ENCODE results near the gene NACC1. TPM values are rescaled to one million over a fixed set of nuclear protein-coding genes. Genes with fewer than 3 reads are reported as not detected.
A peak's percentile ranks its signal among the peaks of the same experiment; 100 is the strongest.
"Not testable (repeated sequence)": the region's sequence is repeated elsewhere in the genome, so short reads cannot be mapped to it uniquely, and the experiment has no call there.

Gene NACC1
- total RNA-seq, 1 donor: 53.9 TPM

DNA sequence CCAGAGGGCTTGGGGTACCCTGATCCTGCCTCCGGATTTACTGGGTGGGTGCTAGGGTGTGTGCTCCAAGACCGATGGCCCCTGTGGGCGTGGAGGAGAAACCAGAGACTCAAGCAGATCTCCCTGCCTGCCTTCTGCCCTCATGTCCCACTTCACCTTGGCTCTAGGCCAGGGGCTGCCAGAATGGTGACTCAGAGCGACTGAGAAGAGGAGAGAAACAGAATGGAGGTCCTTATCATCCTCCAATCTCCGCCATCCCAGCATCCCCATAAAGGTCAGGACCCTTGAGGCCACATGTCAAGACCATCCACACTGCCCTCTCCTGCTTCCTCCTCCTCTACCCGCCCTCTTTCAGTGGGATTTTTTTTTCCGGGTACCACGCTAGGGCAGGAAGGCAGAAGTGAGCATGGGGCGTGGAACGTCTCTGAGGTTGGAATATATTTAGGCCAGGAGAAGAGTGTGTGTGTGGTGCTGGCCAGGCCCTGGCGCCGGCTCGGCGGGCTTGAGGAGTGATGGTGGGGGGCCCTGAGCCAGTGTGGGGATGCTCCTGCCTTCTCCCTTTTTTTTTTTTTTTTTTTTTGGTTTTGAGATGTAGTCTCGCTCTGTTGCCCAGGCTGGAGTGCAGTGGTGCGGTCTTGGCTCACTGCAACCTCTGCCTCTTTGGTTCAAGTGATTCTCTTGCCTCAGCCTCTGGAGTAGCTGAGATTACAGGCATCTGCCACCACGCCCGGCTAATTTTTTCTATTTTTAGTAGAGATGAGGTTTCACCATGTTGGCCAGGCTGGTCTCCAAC, 54.5 kb downstream of the NACC1 start:
- Histone ChIP-seq H3K9me3 (ENCODE audit: low read depth, low read length) (no peaks in the 10 kb centered on the region), H2AFZ (ENCODE audit: low read length) (peak overlapping the region; percentile 85), H3K4me1 (ENCODE audit: insufficient read depth, low read length) (peaks cover 39% of the 10 kb centered on the region), H3K27ac (ENCODE audit: low read depth, low read length) (peak overlapping the region; percentile 74), H3K4me2 (ENCODE audit: insufficient read depth, low read length) (peak overlapping the region; percentile 46), H3K36me3 (ENCODE audit: insufficient read depth, low read length) (no peaks in the 10 kb centered on the region), H3K27me3 (ENCODE audit: insufficient read depth, low read length) (no peaks in the 10 kb centered on the region), H3K4me3 (ENCODE audit: insufficient read depth, low read length) (no peak overlapping the region), H3K79me2 (ENCODE audit: insufficient read depth, low read length) (no peaks in the 10 kb centered on the region), H4K20me1 (ENCODE audit: insufficient read depth, low read length) (no peaks in the 10 kb centered on the region)
- DNase-seq (ENCODE audit: insufficient read length, low spot score, missing footprints): peak; percentile 92
- TF ChIP-seq, protein P1, sequence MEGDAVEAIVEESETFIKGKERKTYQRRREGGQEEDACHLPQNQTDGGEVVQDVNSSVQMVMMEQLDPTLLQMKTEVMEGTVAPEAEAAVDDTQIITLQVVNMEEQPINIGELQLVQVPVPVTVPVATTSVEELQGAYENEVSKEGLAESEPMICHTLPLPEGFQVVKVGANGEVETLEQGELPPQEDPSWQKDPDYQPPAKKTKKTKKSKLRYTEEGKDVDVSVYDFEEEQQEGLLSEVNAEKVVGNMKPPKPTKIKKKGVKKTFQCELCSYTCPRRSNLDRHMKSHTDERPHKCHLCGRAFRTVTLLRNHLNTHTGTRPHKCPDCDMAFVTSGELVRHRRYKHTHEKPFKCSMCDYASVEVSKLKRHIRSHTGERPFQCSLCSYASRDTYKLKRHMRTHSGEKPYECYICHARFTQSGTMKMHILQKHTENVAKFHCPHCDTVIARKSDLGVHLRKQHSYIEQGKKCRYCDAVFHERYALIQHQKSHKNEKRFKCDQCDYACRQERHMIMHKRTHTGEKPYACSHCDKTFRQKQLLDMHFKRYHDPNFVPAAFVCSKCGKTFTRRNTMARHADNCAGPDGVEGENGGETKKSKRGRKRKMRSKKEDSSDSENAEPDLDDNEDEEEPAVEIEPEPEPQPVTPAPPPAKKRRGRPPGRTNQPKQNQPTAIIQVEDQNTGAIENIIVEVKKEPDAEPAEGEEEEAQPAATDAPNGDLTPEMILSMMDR (IDR thresholded peaks at IDR 0.05; ENCODE audit: extremely low read depth, low read depth, low read length): no peak

DNA sequence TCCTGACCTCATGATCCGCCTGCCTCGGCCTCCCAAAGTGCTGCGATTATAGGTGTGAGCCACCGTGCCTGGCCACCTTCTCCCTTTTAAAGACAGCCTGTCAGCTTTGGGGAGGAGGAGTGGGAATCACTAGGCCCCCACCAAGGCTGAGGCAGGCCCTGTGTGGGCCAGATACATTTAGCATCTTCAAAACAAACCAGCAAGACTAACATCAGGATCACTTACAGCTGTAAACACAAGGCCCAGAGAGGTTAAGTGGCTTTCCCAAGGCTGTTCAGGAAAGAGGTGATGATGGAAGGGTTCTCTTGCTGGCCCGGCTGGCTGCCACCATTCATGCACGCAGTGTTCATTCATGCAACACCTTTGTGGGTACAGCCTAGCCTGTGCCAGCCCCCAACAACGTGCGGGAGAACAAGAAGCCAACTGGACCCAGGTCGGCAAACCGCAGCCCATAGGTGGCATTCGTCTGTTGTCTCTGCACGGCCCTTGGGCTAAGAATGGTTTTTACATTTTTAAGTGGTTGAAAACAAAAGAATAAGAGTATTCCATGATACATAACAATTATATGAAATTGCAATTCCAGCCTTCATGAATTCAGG, 55.2 kb downstream of the NACC1 start:
- H3K27ac ChIP-seq (ENCODE audit: low read depth, low read length): peak overlapping the region; percentile 74
- no peak overlapping the region for H3K4me2 ChIP-seq (ENCODE audit: insufficient read depth, low read length)
- peaks cover 32% of the 10 kb centered on the region for H3K4me1 ChIP-seq (ENCODE audit: insufficient read depth, low read length)
- H3K4me3 ChIP-seq (ENCODE audit: insufficient read depth, low read length): no peak overlapping the region
- H3K36me3 ChIP-seq (ENCODE audit: insufficient read depth, low read length): no peaks in the 10 kb centered on the region
- TF ChIP-seq, protein P1 (IDR thresholded peaks at IDR 0.05; ENCODE audit: extremely low read depth, low read depth, low read length): no peak
- H3K79me2 ChIP-seq (ENCODE audit: insufficient read depth, low read length): no peaks in the 10 kb centered on the region
- H3K9me3 ChIP-seq (ENCODE audit: low read depth, low read length): no peaks in the 10 kb centered on the region
- peak; percentile 45 for DNase-seq (ENCODE audit: insufficient read length, low spot score, missing footprints)
- H4K20me1 ChIP-seq (ENCODE audit: insufficient read depth, low read length): no peaks in the 10 kb centered on the region
- peak overlapping the region; percentile 51 for H2AFZ ChIP-seq (ENCODE audit: low read length)
- no peaks in the 10 kb centered on the region for H3K27me3 ChIP-seq (ENCODE audit: insufficient read depth, low read length)

DNA sequence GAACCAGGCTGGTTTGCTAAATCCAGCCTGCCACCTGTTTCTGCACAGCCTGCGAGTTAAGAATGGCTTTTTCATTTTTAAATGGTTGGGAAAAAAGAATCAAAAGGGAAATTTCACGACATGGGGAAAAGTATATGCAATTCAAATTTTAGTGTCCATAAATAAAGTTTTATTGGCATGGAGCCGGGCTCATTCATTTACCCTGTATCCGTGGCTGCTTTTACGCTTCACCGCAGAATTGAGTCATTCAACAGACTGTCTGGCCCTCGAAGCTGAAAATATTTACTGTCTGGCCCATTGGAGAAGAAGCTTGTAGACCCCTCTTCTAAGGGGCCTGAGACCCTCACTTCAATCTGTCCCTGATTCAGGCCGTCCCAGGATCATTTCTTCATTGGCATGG, 58.3 kb downstream of the NACC1 start:
- Histone ChIP-seq H4K20me1 (ENCODE audit: insufficient read depth, low read length) (no peaks in the 10 kb centered on the region), H3K27me3 (ENCODE audit: insufficient read depth, low read length) (no peaks in the 10 kb centered on the region), H3K36me3 (ENCODE audit: insufficient read depth, low read length) (no peaks in the 10 kb centered on the region), H3K4me1 (ENCODE audit: insufficient read depth, low read length) (peaks cover 22% of the 10 kb centered on the region), H3K4me3 (ENCODE audit: insufficient read depth, low read length) (no peak overlapping the region), H3K4me2 (ENCODE audit: insufficient read depth, low read length) (peak overlapping the region; percentile 33), H3K27ac (ENCODE audit: low read depth, low read length) (no peak overlapping the region), H3K9me3 (ENCODE audit: low read depth, low read length) (no peaks in the 10 kb centered on the region), H2AFZ (ENCODE audit: low read length) (peak overlapping the region; percentile 56), H3K79me2 (ENCODE audit: insufficient read depth, low read length) (no peaks in the 10 kb centered on the region)
- TF ChIP-seq, protein P1 (IDR thresholded peaks at IDR 0.05; ENCODE audit: extremely low read depth, low read depth, low read length): no peak
- peak; percentile 53 for DNase-seq (ENCODE audit: insufficient read length, low spot score, missing footprints)

DNA sequence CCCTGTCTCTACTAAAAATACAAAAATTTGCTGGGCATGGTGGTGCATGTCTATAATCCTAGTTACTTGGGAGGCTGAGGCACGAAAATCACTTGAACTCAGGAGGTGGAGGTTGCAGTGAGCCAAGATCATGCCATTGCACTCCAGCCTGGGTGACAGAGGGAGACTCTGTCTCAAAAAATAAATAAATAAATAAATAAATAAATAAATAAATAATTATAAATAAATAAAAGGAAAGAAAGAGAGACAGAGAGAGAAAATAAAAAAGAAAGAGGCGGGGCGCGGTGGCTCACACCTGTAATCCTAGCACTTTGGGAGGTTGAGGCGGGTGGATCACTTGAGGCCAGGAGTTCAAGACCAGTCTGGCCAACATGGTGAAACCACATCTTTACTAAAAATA, 59.5 kb downstream of the NACC1 start:
- H3K79me2 ChIP-seq (ENCODE audit: insufficient read depth, low read length); H3K4me3 ChIP-seq (ENCODE audit: insufficient read depth, low read length); H3K27ac ChIP-seq (ENCODE audit: low read depth, low read length); H4K20me1 ChIP-seq (ENCODE audit: insufficient read depth, low read length); H3K9me3 ChIP-seq (ENCODE audit: low read depth, low read length); DNase-seq (ENCODE audit: insufficient read length, low spot score, missing footprints); H3K36me3 ChIP-seq (ENCODE audit: insufficient read depth, low read length); H2AFZ ChIP-seq (ENCODE audit: low read length); H3K27me3 ChIP-seq (ENCODE audit: insufficient read depth, low read length); H3K4me2 ChIP-seq (ENCODE audit: insufficient read depth, low read length): not testable (repeated sequence)
- peaks cover 21% of the 10 kb centered on the region for H3K4me1 ChIP-seq (ENCODE audit: insufficient read depth, low read length)

DNA sequence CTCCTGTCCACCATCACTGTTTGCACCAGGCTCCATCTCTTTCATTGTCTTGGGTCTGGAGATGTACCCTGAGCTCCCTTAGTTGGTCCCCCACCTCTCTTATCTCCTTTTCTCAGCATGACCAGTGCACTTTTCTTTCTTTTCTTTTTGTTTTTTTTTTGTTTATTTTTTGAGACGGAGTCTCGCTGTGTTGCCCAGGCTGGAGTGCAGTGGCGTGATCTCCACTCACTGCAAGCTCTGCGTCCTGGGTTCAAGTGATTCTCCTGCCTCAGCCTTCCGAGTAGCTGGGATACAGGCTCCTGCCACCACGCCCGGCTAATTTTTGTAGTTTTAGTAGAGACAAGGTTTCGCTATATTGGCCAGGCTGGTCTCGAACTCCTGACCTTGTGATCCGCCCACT, 60.2 kb downstream of the NACC1 start:
- not testable (repeated sequence) for H4K20me1 ChIP-seq (ENCODE audit: insufficient read depth, low read length)
- DNase-seq (ENCODE audit: insufficient read length, low spot score, missing footprints): peak; percentile 42

More for the DNA sequence above, 60.2 kb downstream of the NACC1 start:
- H3K4me1 ChIP-seq (ENCODE audit: insufficient read depth, low read length): peaks cover 15% of the 10 kb centered on the region
- not testable (repeated sequence) for H3K4me3 ChIP-seq (ENCODE audit: insufficient read depth, low read length); H2AFZ ChIP-seq (ENCODE audit: low read length); H3K27ac ChIP-seq (ENCODE audit: low read depth, low read length); H3K79me2 ChIP-seq (ENCODE audit: insufficient read depth, low read length); H3K9me3 ChIP-seq (ENCODE audit: low read depth, low read length); H3K4me2 ChIP-seq (ENCODE audit: insufficient read depth, low read length); H3K27me3 ChIP-seq (ENCODE audit: insufficient read depth, low read length); H3K36me3 ChIP-seq (ENCODE audit: insufficient read depth, low read length)

Data from osteoblast (primary cell).